ENCODE measurements around the gene IFNG-AS1. TPM values are rescaled to one million over a fixed set of nuclear protein-coding genes. Genes with fewer than 3 reads are reported as not detected.

IFNG-AS1 gene
- total RNA-seq, 1 experiment from 2014 or later, result not detected

GRCh38 chr12:68003777-68004176 lies 14.5 kb downstream of the IFNG-AS1 start:
- intact Hi-C loops (cut with micrococcal nuclease), result no loop called here
- H3K27ac ChIP-seq (ENCODE audit: low read length), result no peak overlapping the region
- no peak overlapping the region for H3K9ac ChIP-seq (ENCODE audit: low read length)
- ChIA-PET POLR2A (ENCODE audit: unreplicated experiment) (no interaction called here), CTCF (no interaction called here)
- no peak for DNase-seq
- no TSS peak for BruUV-seq (replicated peaks)
- TF ChIP-seq EZH2phosphoT487 (IDR thresholded peaks at IDR 0.05; ENCODE audit: borderline replicate concordance, low read length), result no peak
- no peak for TF ChIP-seq CTCF (conservative IDR thresholded peaks at IDR 0.05; ENCODE audit: low read depth, low read length)
- no peak for TF ChIP-seq EZH2 (IDR thresholded peaks at IDR 0.05; ENCODE audit: low read length, unreplicated experiment)
- no peaks in the 10 kb centered on the region for H3F3A ChIP-seq (ENCODE audit: low read length, unreplicated experiment)
- H3K4me3 ChIP-seq (ENCODE audit: low read length), result no peak overlapping the region
- no peaks in the 10 kb centered on the region for H3K9me2 ChIP-seq (replicated peaks; ENCODE audit: low read length)
- no peaks in the 10 kb centered on the region for H3K9me3 ChIP-seq (ENCODE audit: low read length)
- no peaks in the 10 kb centered on the region for H3K4me1 ChIP-seq (ENCODE audit: insufficient read depth, low read length)
- no peak for ATAC-seq
- H2AFZ ChIP-seq (ENCODE audit: low read length), result no peak overlapping the region
- H3K4me2 ChIP-seq (ENCODE audit: low read length), result no peak overlapping the region
- no peaks in the 10 kb centered on the region for H3K36me3 ChIP-seq (ENCODE audit: low read depth, low read length)
- H4K20me1 ChIP-seq (ENCODE audit: low read length), result no peaks in the 10 kb centered on the region
- H3K27me3 ChIP-seq (ENCODE audit: low read length), result no peaks in the 10 kb centered on the region
- no peaks in the 10 kb centered on the region for H3K79me2 ChIP-seq (ENCODE audit: low read length)

- ChIA-PET POLR2A (ENCODE audit: unreplicated experiment) (no interaction called here), CTCF (no interaction called here)
- Histone ChIP-seq H4K20me1 (ENCODE audit: low read length) (no peaks in the 10 kb centered on the region), H3K9me2 (replicated peaks; ENCODE audit: low read length) (no peaks in the 10 kb centered on the region), H3K27me3 (ENCODE audit: low read length) (no peaks in the 10 kb centered on the region), H3K9me3 (ENCODE audit: low read length) (no peaks in the 10 kb centered on the region), H2AFZ (ENCODE audit: low read length) (no peak overlapping the region), H3K27ac (ENCODE audit: low read length) (no peak overlapping the region), H3K4me2 (ENCODE audit: low read length) (no peak overlapping the region), H3K4me3 (ENCODE audit: low read length) (no peak overlapping the region), H3K79me2 (ENCODE audit: low read length) (no peaks in the 10 kb centered on the region), H3K9ac (ENCODE audit: low read length) (no peak overlapping the region), H3K36me3 (ENCODE audit: low read depth, low read length) (no peaks in the 10 kb centered on the region), H3K4me1 (ENCODE audit: insufficient read depth, low read length) (no peaks in the 10 kb centered on the region), H3F3A (ENCODE audit: low read length, unreplicated experiment) (no peaks in the 10 kb centered on the region)
- ATAC-seq, result no peak
- TF ChIP-seq EZH2 (IDR thresholded peaks at IDR 0.05; ENCODE audit: low read length, unreplicated experiment) (no peak), EZH2phosphoT487 (IDR thresholded peaks at IDR 0.05; ENCODE audit: borderline replicate concordance, low read length) (no peak), CTCF (conservative IDR thresholded peaks at IDR 0.05; ENCODE audit: low read depth, low read length) (no peak)
- no peak for DNase-seq
- no TSS peak for BruUV-seq (replicated peaks)
- intact Hi-C loops (cut with micrococcal nuclease), result no loop called here
Measured at GRCh38 chr12:68007033-68007432, 17.8 kb downstream of the IFNG-AS1 start.

DNA sequence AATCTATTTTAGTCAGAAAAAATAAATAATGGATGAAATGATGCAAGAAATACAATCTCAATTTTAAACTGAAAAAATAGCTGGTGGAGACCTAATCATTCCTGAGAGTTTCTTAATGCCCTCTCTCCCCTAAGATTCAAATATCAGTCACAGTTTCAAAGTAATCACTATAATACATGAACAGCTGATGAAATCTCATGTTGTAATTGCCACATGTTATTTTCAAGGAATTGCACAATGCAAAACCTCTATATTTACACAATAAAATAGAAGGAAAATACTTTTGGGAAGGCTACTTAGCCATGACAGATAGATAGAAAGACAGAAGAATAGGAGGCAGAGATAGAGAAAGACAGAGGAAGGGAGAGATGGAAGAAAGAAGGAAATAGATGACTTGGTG lies 18.2 kb downstream of the IFNG-AS1 start:
- Histone ChIP-seq H3F3A (ENCODE audit: low read length, unreplicated experiment) (no peaks in the 10 kb centered on the region), H3K9me2 (replicated peaks; ENCODE audit: low read length) (no peaks in the 10 kb centered on the region), H3K27me3 (ENCODE audit: low read length) (no peaks in the 10 kb centered on the region), H2AFZ (ENCODE audit: low read length) (no peak overlapping the region), H3K9me3 (ENCODE audit: low read length) (no peaks in the 10 kb centered on the region), H3K9ac (ENCODE audit: low read length) (no peak overlapping the region), H3K4me2 (ENCODE audit: low read length) (no peak overlapping the region), H3K4me1 (ENCODE audit: insufficient read depth, low read length) (no peaks in the 10 kb centered on the region), H3K27ac (ENCODE audit: low read length) (no peak overlapping the region), H3K79me2 (ENCODE audit: low read length) (no peaks in the 10 kb centered on the region), H3K4me3 (ENCODE audit: low read length) (no peak overlapping the region), H4K20me1 (ENCODE audit: low read length) (no peaks in the 10 kb centered on the region), H3K36me3 (ENCODE audit: low read depth, low read length) (no peaks in the 10 kb centered on the region)
- ATAC-seq (no peak), DNase-seq (no peak)
- TF ChIP-seq CTCF (conservative IDR thresholded peaks at IDR 0.05; ENCODE audit: low read depth, low read length) (no peak), EZH2 (IDR thresholded peaks at IDR 0.05; ENCODE audit: low read length, unreplicated experiment) (no peak), EZH2phosphoT487 (IDR thresholded peaks at IDR 0.05; ENCODE audit: borderline replicate concordance, low read length) (no peak)
- intact Hi-C loops (cut with micrococcal nuclease), result no loop called here
- ChIA-PET POLR2A (ENCODE audit: unreplicated experiment) (no interaction called here), CTCF (no interaction called here)
- BruUV-seq (replicated peaks), result no TSS peak

Measured in PC-3 (cell line).